Calu3 (cell line): ENCODE measurements around the gene CSRP2. TPM values are rescaled to one million over a fixed set of nuclear protein-coding genes. Genes with fewer than 3 reads are reported as not detected.

Experiments
- BruUV-seq: library from RNA; stranded (reverse); fragments of 400-500 nt; replicated peaks from 2 replicates; lab custom pipeline; 2021; lab: Mats Ljungman, UMichigan
- CTCF ChIA-PET: fragments of 300-600 bp; sonication (Branson Sonifier 250); formaldehyde crosslinking; loops from one replicate; lab custom pipeline; 2022; ENCODE audit warnings: antibody characterized with exemption; lab: Charles Lee
- DNase-seq: peaks from one replicate; pipeline ENCODE4 v3.0.0; 2022
- H3K27ac Mint-ChIP-seq: one replicate; pipeline ENCODE4 v1.8.0; 2022; ENCODE audit warnings: mixed read lengths; ENCODE audit not compliant: unreplicated experiment
- H3K27me3 Mint-ChIP-seq: one replicate; pipeline ENCODE4 v1.8.0; 2022; ENCODE audit warnings: mixed read lengths; ENCODE audit not compliant: unreplicated experiment
- H3K36me3 Mint-ChIP-seq: one replicate; pipeline ENCODE4 v1.8.0; 2022; ENCODE audit warnings: mild to moderate bottlenecking, moderate library complexity, mixed read lengths; ENCODE audit not compliant: insufficient read depth, unreplicated experiment
- H3K4me1 Mint-ChIP-seq: one replicate; pipeline ENCODE4 v1.8.0; 2022; ENCODE audit warnings: mild to moderate bottlenecking, low read depth, mixed read lengths; ENCODE audit not compliant: unreplicated experiment
- H3K4me3 Mint-ChIP-seq: one replicate; pipeline ENCODE4 v1.8.0; 2022; ENCODE audit warnings: mild to moderate bottlenecking, low read depth, moderate library complexity, mixed read lengths; ENCODE audit not compliant: unreplicated experiment
- H3K9me3 Mint-ChIP-seq: one replicate; pipeline ENCODE4 v1.8.0; 2022; ENCODE audit warnings: low read depth, mixed read lengths; ENCODE audit not compliant: unreplicated experiment
- intact Hi-C: fragments of 100-400 bp; cut with micrococcal nuclease; formaldehyde crosslinking; loops from one replicate; pipeline ENCODE4 v1.10.0; 2022; ENCODE audit not compliant: unreplicated experiment
- total RNA-seq: library from RNA; stranded (reverse); gene quantifications from 2 replicates; pipeline ENCODE4 v1.2.3, GENCODE V29; 2022
- TF ChIP-seq, protein P1 (sequence below): fragments of 200-600 bp; IDR thresholded peaks from one replicate; pipeline ENCODE4 v1.8.0; 2022; ENCODE audit warnings: antibody characterized with exemption; ENCODE audit not compliant: unreplicated experiment

Gene CSRP2
- total RNA-seq, 1 experiment from 2014 or later = 11.7 TPM

DNA sequence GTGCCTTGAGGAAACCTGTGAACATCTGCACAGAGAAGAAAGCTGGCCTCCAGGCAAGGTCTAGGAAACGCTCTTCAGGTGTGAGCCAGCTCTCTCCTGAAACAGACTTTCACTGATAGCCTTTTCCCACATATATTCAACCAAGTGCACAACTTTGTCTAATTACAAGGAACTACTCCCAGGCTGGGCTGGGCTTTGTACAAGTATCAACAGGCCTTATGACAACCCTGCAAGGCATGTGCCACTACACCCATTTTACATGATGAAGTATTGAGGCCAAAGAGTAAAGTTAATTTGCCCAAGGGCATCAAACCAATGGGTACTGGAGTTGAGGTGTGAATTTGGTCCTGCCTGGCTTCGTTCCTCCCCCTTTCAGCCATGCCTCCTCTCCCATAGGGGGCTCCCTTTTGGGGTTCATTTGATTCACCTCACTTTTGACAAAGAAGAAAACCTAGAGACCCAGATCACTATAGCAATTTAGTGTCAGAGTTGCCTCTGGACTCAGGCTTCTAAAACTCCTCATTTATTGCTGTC lies 2.1 kb downstream of the CSRP2 start:
- no peak for DNase-seq
- Mint-ChIP-seq H3K4me1 (peaks cover 16% of the 10 kb centered on the region), H3K36me3 (peaks cover 20% of the 10 kb centered on the region), H3K4me3 (no peak overlapping the region), H3K9me3 (no peaks in the 10 kb centered on the region), H3K27me3 (no peaks in the 10 kb centered on the region), H3K27ac (no peak overlapping the region)
- BruUV-seq = no TSS peak
- TF ChIP-seq, protein P1, sequence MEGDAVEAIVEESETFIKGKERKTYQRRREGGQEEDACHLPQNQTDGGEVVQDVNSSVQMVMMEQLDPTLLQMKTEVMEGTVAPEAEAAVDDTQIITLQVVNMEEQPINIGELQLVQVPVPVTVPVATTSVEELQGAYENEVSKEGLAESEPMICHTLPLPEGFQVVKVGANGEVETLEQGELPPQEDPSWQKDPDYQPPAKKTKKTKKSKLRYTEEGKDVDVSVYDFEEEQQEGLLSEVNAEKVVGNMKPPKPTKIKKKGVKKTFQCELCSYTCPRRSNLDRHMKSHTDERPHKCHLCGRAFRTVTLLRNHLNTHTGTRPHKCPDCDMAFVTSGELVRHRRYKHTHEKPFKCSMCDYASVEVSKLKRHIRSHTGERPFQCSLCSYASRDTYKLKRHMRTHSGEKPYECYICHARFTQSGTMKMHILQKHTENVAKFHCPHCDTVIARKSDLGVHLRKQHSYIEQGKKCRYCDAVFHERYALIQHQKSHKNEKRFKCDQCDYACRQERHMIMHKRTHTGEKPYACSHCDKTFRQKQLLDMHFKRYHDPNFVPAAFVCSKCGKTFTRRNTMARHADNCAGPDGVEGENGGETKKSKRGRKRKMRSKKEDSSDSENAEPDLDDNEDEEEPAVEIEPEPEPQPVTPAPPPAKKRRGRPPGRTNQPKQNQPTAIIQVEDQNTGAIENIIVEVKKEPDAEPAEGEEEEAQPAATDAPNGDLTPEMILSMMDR = no peak
- intact Hi-C loops = loop anchor here (5.0 kb wide), 1 partner anchor 136 kb away; no protein-coding TSS in a partner anchor
- CTCF ChIA-PET = no interaction called here

DNA sequence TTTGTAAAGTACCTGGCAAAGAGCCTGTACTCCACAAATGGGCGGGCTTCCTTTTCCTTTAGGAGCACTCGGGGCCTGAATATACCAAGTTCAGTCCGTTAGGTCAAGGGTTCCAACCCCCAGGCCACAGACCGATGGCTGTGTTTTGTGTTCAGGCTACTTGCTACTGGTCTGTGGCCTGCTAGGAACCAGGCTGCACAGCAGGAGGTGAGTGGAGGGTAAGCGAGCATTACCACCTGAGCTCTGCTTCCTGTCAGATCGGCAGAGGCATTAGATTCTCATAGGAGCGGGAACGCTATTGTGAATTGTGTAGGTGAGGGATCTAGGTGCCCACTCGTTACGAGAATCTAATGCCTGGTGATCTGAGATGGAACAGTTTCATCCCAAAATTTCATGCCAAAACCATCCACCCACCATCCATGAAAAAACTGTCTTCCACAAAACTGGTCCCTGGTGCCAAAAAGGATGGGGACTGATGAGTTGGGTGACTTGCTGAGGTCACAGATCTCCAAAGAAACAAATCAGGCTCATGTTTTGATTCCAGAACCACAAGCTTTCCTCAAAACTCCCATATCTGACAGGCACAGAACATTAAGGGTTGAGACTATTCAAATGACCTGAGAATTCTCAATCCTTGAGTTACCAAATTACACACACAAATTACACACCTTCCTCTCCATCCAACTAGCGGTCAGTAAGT lies 4.2 kb downstream of the CSRP2 start:
- DNase-seq = no peak
- TF ChIP-seq, protein P1 = no peak
- no peaks in the 10 kb centered on the region for H3K9me3 Mint-ChIP-seq
- CTCF ChIA-PET = interaction anchor here (0.6 kb wide), 1 partner anchor 1082 kb away, joined by 3 read pairs; no protein-coding TSS in a partner anchor
- H3K4me1 Mint-ChIP-seq = peaks cover 14% of the 10 kb centered on the region
- no peak overlapping the region for H3K4me3 Mint-ChIP-seq
- no TSS peak for BruUV-seq
- H3K27me3 Mint-ChIP-seq = no peaks in the 10 kb centered on the region
- H3K27ac Mint-ChIP-seq = no peak overlapping the region
- intact Hi-C loops = loop anchor here (5.0 kb wide), 1 partner anchor 138 kb away; no protein-coding TSS in a partner anchor
- H3K36me3 Mint-ChIP-seq = peaks cover 16% of the 10 kb centered on the region

DNA sequence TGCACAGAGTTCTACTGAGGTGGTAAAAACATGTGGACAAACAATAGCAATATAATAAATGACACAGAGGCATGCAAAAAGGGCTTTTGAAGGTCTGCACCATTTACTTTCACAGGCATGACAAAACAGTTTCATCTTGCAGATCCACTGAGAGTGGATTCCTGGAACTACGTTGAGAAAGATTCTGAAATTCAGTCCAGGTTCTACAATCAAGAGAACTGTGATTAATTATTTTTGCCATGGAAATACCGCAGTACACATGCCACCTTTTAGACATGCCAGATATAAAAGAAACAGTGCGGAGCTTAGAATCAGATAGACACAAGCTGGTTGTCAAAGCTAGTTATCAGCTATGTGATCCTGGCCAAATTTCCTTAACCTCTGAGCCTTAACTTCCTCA lies 4.8 kb downstream of the CSRP2 start:
- no peaks in the 10 kb centered on the region for H3K9me3 Mint-ChIP-seq
- TF ChIP-seq, protein P1 = no peak
- intact Hi-C loops = no loop called here
- H3K4me1 Mint-ChIP-seq = peaks cover 9% of the 10 kb centered on the region
- no peak overlapping the region for H3K27ac Mint-ChIP-seq
- H3K36me3 Mint-ChIP-seq = peaks cover 10% of the 10 kb centered on the region
- H3K27me3 Mint-ChIP-seq = no peaks in the 10 kb centered on the region
- CTCF ChIA-PET = no interaction called here
- H3K4me3 Mint-ChIP-seq = no peak overlapping the region
- BruUV-seq = no TSS peak
- DNase-seq = no peak

DNA sequence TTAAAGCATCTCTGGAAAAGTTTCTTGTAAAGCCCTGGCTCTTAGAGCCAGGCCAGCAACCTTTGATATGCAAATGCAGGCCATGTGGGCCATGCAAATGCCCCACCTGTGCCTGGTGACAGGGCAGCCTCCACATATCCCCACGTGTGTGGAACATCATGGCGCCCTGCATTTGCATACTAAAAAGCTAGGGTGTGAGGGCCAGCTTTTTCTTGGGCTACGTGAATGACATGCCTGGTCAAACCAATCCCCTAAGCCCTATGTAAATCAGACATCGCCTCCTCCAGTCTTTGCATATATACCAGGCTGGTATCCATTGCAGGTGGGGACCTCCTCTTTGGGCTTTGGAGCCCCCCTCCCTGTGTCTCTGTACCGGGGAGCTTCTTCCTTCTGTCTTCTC lies 6.4 kb downstream of the CSRP2 start:
- no peak for DNase-seq
- H3K36me3 Mint-ChIP-seq = no peaks in the 10 kb centered on the region
- H3K4me3 Mint-ChIP-seq = no peak overlapping the region
- intact Hi-C loops = no loop called here
- no TSS peak for BruUV-seq
- CTCF ChIA-PET = no interaction called here
- H3K27ac Mint-ChIP-seq = no peak overlapping the region
- TF ChIP-seq, protein P1 = no peak
- H3K9me3 Mint-ChIP-seq = no peaks in the 10 kb centered on the region
- H3K27me3 Mint-ChIP-seq = no peaks in the 10 kb centered on the region
- peaks cover 5% of the 10 kb centered on the region for H3K4me1 Mint-ChIP-seq
